B cell (primary cell): Measurements from ENCODE around the gene EXOC1. TPM values are rescaled to one million over a fixed set of nuclear protein-coding genes. Genes with fewer than 3 reads are reported as not detected.

Experiments
- ATAC-seq: fragments of 200-7000 bp; cut with Tn5 transposase; one replicate; pipeline ENCODE4 v1.10.0; 2021; ENCODE audit warnings: low read depth, mild to moderate bottlenecking, moderate number of reproducible peaks, moderate library complexity
- CTCF ChIA-PET: fragments of 350-600 bp; sonication (Branson Sonifier 250); formaldehyde crosslinking; loops from one replicate; lab custom pipeline; 2021; ENCODE audit warnings: antibody characterized with exemption, inconsistent platforms; lab: Charles Lee
- POLR2A ChIA-PET: fragments of 350-600 bp; sonication (Branson Sonifier 250); formaldehyde crosslinking; loops from one replicate; lab custom pipeline; 2021; ENCODE audit warnings: antibody characterized with exemption; lab: Charles Lee
- DNase-seq: peaks from one replicate; pipeline ENCODE4 v3.0.0; 2013
- H2AFZ ChIP-seq: 2 replicates; pipeline ENCODE4 v1.6.1; 2012; ENCODE audit warnings: mild to moderate bottlenecking, low read depth, low read length; ENCODE audit not compliant: insufficient read depth, poor library complexity, severe bottlenecking
- H3K27ac ChIP-seq, 2 donors: 1 replicate in 1 of 2; 2 replicates in 1 of 2; pipeline ENCODE4 v1.5.1; 2012 to 2013; ENCODE audit warnings: low read length in 2 of 2, mild to moderate bottlenecking in 2 of 2, moderate library complexity in 1 of 2
- H3K27me3 ChIP-seq, 4 experiments: fragments of 200-600 bp in 1 of 4; sonication (generic) in 1 of 4; replicated peaks in 1 of 4; 1 replicate in 2 of 4; 2 replicates in 2 of 4; pipeline versions ENCODE4 v1.6.1 to v1.7.0; 2013 to 2016; ENCODE audit warnings: low read length in 3 of 4, mild to moderate bottlenecking in 2 of 4, mixed read lengths in 1 of 4, moderate library complexity in 1 of 4; ENCODE audit not compliant: insufficient read depth in 4 of 4, control insufficient read depth in 3 of 4; ENCODE audit errors: control extremely low read depth in 1 of 4
- H3K36me3 ChIP-seq, 2 experiments: replicated peaks in 1 of 2; 1 replicate in 1 of 2; 2 replicates in 1 of 2; pipeline versions ENCODE4 v1.6.1 to v1.7.1; 2013; ENCODE audit warnings: low read length in 1 of 2; ENCODE audit not compliant: insufficient read depth in 2 of 2, control insufficient read depth in 1 of 2; ENCODE audit errors: control extremely low read depth in 1 of 2, extremely low read depth in 1 of 2
- H3K4me1 ChIP-seq, 2 donors: fragments of 200-600 bp in 1 of 2; sonication (generic) in 1 of 2; 1 replicate in 1 of 2; 2 replicates in 1 of 2; pipeline versions ENCODE4 v1.5.1 to v1.6.1; 2013 to 2017; ENCODE audit warnings: low read length in 2 of 2; ENCODE audit not compliant: control insufficient read depth in 2 of 2, insufficient read depth in 2 of 2
- H3K4me2 ChIP-seq: replicated peaks from 2 replicates; pipeline ENCODE3; 2012; ENCODE audit warnings: mild to moderate bottlenecking, low read depth, low read length; ENCODE audit not compliant: poor library complexity, severe bottlenecking
- H3K4me3 ChIP-seq, 5 experiments: fragments of 200-600 bp in 1 of 5; sonication (generic) in 1 of 5; 1 replicate in 3 of 5; 2 replicates in 2 of 5; pipeline versions ENCODE4 v1.5.1 to v1.7.0; 2011 to 2016; ENCODE audit warnings: low read length in 4 of 5, mild to moderate bottlenecking in 4 of 5, low read depth in 2 of 5, control low read depth in 1 of 5, moderate library complexity in 1 of 5; ENCODE audit not compliant: insufficient read depth in 1 of 5; ENCODE audit errors: control extremely low read depth in 1 of 5, extremely low read depth in 1 of 5
- H3K79me2 ChIP-seq: fragments of 200-600 bp; sonication (generic); one replicate; pipeline ENCODE4 v1.6.0; 2016; ENCODE audit warnings: low read length; ENCODE audit not compliant: control insufficient read depth, insufficient read depth
- H3K9ac ChIP-seq: fragments of 200-600 bp; sonication (generic); 2 replicates; pipeline ENCODE4 v1.6.1; 2017; ENCODE audit warnings: mild to moderate bottlenecking, low read length, moderate library complexity
- H3K9me3 ChIP-seq, 3 donors: one replicate each; pipeline versions ENCODE4 v1.6.1 to v1.7.1; 2013; ENCODE audit warnings: low read length in 2 of 3; ENCODE audit not compliant: control insufficient read depth in 2 of 3, insufficient read depth in 1 of 3; ENCODE audit errors: control extremely low read depth in 1 of 3
- H4K20me1 ChIP-seq: 2 replicates; pipeline ENCODE4 v1.6.0; 2012; ENCODE audit warnings: mild to moderate bottlenecking, low read length; ENCODE audit not compliant: insufficient read depth, control insufficient read depth, poor library complexity, severe bottlenecking
- H3K27ac Mint-ChIP-seq: one replicate; pipeline ENCODE4 v1.8.0; 2021; ENCODE audit warnings: mixed read lengths
- H3K27me3 Mint-ChIP-seq: one replicate; pipeline ENCODE4 v1.8.0; 2021; ENCODE audit warnings: mixed read lengths
- H3K4me1 Mint-ChIP-seq: one replicate; pipeline ENCODE4 v1.8.0; 2021; ENCODE audit warnings: mixed read lengths
- H3K4me3 Mint-ChIP-seq: one replicate; pipeline ENCODE4 v1.8.0; 2021; ENCODE audit warnings: mixed read lengths
- H3K9me3 Mint-ChIP-seq: one replicate; pipeline ENCODE4 v1.8.0; 2022; ENCODE audit warnings: mixed read lengths; ENCODE audit not compliant: insufficient read depth
- EZH2 ChIP-seq: IDR thresholded peaks from 2 replicates; pipeline ENCODE4 v1.6.1; 2012; ENCODE audit warnings: borderline replicate concordance, low read depth, mild to moderate bottlenecking, moderate library complexity, low read length; ENCODE audit not compliant: insufficient read depth, poor library complexity, severe bottlenecking
- WGBS: methylation state at CpG from one replicate; pipeline ENCODE4 v1.1.5; 2013; ENCODE audit warnings: missing lambda C conversion rate; ENCODE audit not compliant: insufficient coverage; 5-methylcytosine and 5-hydroxymethylcytosine counted together
- intact Hi-C: fragments of 100-400 bp; cut with micrococcal nuclease; formaldehyde crosslinking; loops from one replicate; pipeline ENCODE4 v1.10.0; 2022
- polyA plus RNA-seq: library from polyadenylated mRNA; depleted of rRNA; stranded (reverse); fragments of >200 nt; gene quantifications from 2 replicates; pipeline ENCODE4 v1.2.3, GENCODE V29; 2012
- total RNA-seq, 2 donors: library from RNA; stranded (reverse); fragments of 120-200 nt in 1 of 2; gene quantifications; 1 replicate in 1 of 2; 2 replicates in 1 of 2; pipeline versions ENCODE4 v1.2.3 to v1.2.4, GENCODE V29; 2013 to 2022
- TF ChIP-seq, protein P1 (sequence below): fragments of 200-600 bp; IDR thresholded peaks from one replicate; pipeline ENCODE4 v1.8.0; 2022; ENCODE audit warnings: antibody characterized with exemption, mild to moderate bottlenecking

EXOC1 gene
- total and polyA plus RNA-seq, 2 donors (not counting 1 experiment from before 2014, with no cell fraction given) = 10.0 to 42.5 TPM

DNA sequence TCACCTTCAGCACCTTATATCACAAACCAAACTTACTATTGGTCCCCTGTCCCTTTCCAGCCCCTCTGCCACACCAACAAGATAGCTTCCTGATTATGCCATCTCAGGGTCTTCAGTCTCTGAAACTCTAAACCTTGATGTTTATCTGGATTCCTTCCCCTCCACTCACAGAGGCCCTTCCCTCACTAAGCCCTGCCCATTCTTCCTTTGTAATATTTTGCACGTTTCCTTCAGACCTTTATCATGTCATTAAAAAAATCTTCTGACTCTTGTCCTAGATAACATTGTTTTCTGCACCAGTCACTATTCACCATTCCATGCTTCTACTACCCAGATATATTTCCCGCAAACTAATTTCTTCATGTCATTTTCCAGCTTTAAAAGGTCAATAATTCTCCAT is 77.6 kb downstream of the EXOC1 start:
- 71% methylated on average over 2 of the region's 2 CpGs for WGBS
- Histone ChIP-seq H3K27me3 (no peaks in the 10 kb centered on the region), H3K27ac (no peak overlapping the region), H3K36me3 (no peaks in the 10 kb centered on the region), H3K9me3 (no peaks in the 10 kb centered on the region), H2AFZ (no peak overlapping the region), H3K79me2 (no peaks in the 10 kb centered on the region), H4K20me1 (no peaks in the 10 kb centered on the region), H3K4me3 (no peak overlapping the region), H3K4me2 (no peak overlapping the region), H3K4me1 (peaks cover 0 to 8% of the 10 kb centered on the region in 2 donors), H3K9ac (no peak overlapping the region)
- DNase-seq = no peak
- no peak for ATAC-seq
- ChIA-PET POLR2A (no interaction called here), CTCF (interaction anchor here (1.3 kb wide), 1 partner anchor 17 kb away, joined by 5 read pairs; the partner anchor contains the start of gene CEP135)
- intact Hi-C loops = no loop called here
- Mint-ChIP-seq H3K4me3 (no peak overlapping the region), H3K9me3 (no peaks in the 10 kb centered on the region), H3K27ac (no peak overlapping the region), H3K4me1 (peaks cover 17% of the 10 kb centered on the region), H3K27me3 (no peaks in the 10 kb centered on the region)
- no peak for TF ChIP-seq EZH2
- TF ChIP-seq, protein P1, sequence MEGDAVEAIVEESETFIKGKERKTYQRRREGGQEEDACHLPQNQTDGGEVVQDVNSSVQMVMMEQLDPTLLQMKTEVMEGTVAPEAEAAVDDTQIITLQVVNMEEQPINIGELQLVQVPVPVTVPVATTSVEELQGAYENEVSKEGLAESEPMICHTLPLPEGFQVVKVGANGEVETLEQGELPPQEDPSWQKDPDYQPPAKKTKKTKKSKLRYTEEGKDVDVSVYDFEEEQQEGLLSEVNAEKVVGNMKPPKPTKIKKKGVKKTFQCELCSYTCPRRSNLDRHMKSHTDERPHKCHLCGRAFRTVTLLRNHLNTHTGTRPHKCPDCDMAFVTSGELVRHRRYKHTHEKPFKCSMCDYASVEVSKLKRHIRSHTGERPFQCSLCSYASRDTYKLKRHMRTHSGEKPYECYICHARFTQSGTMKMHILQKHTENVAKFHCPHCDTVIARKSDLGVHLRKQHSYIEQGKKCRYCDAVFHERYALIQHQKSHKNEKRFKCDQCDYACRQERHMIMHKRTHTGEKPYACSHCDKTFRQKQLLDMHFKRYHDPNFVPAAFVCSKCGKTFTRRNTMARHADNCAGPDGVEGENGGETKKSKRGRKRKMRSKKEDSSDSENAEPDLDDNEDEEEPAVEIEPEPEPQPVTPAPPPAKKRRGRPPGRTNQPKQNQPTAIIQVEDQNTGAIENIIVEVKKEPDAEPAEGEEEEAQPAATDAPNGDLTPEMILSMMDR = no peak

DNA sequence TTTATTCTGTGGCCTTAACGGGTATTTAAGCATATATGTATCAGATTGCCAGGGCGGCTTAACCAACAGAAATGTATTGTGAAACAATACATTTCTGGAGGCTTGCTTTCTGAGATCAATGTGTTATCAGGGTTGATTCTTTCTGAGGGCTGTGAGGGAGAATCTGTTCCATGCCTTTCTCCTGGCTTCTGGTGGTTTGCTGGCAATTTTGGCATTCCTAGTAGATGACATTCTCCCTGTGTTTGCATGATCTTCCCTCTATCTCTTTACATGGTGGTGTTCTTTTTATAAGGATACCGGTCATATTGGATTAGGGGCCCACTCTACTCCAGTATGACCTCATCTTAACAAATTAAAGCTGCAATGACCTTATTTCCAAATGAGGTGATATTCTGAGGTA is 78.4 kb downstream of the EXOC1 start:
- H3K4me2 ChIP-seq = no peak overlapping the region
- ChIA-PET POLR2A (no interaction called here), CTCF (interaction anchor here (1.8 kb wide), 1 partner anchor 17 kb away, joined by 5 read pairs; the partner anchor contains the start of gene CEP135)
- no peak overlapping the region for H3K9ac ChIP-seq
- peaks cover 0 to 1% of the 10 kb centered on the region in 2 donors for H3K4me1 ChIP-seq
- H3K36me3 ChIP-seq = no peaks in the 10 kb centered on the region
- ATAC-seq = no peak
- Mint-ChIP-seq H3K9me3 (peaks cover under 1% of the 10 kb centered on the region), H3K4me1 (peaks cover 11% of the 10 kb centered on the region), H3K4me3 (no peak overlapping the region), H3K27ac (no peak overlapping the region), H3K27me3 (no peaks in the 10 kb centered on the region)
- H3K4me3 ChIP-seq = no peak overlapping the region
- H2AFZ ChIP-seq = no peak overlapping the region
- no peaks in the 10 kb centered on the region for H3K79me2 ChIP-seq
- H3K9me3 ChIP-seq = peaks cover 0 to under 1% (median 0%) of the 10 kb centered on the region in 3 donors
- H4K20me1 ChIP-seq = no peaks in the 10 kb centered on the region
- no peak for TF ChIP-seq EZH2
- TF ChIP-seq, protein P1 = no peak
- H3K27ac ChIP-seq = no peak overlapping the region
- no peak for DNase-seq
- no peaks in the 10 kb centered on the region for H3K27me3 ChIP-seq
- intact Hi-C loops = no loop called here
- WGBS = no CpG with 5 or more reads among the region's 3 CpGs
